Right cardiac atrium (tissue), 5 donors: Measurements from ENCODE around the gene CCDC61. TPM values are rescaled to one million over a fixed set of nuclear protein-coding genes. Genes with fewer than 3 reads are reported as not detected.

Experiments
- ATAC-seq, 2 donors: fragments of 200-7000 bp; cut with Tn5 transposase; one replicate each; pipeline versions ENCODE4 v1.8.0 to v1.9.1; 2020; ENCODE audit warnings: moderate library complexity in 2 of 2, mild to moderate bottlenecking in 1 of 2
- DNase-seq, 3 donors: peaks; one replicate each; pipeline ENCODE4 v3.0.0-alpha.2; 2020
- H3K27ac ChIP-seq: one replicate; pipeline ENCODE4 v1.5.1; 2013; ENCODE audit warnings: mild to moderate bottlenecking, low read length, control low read depth, moderate library complexity
- H3K27me3 ChIP-seq: one replicate; pipeline ENCODE4 v1.6.1; 2013; ENCODE audit not compliant: control insufficient read depth, insufficient read depth
- H3K4me1 ChIP-seq: one replicate; pipeline ENCODE4 v1.6.1; 2013; ENCODE audit warnings: low read length; ENCODE audit not compliant: control insufficient read depth, insufficient read depth
- H3K4me3 ChIP-seq: one replicate; pipeline ENCODE4 v1.5.1; 2013; ENCODE audit warnings: low read length, control low read depth
- H3K9me3 ChIP-seq: one replicate; pipeline ENCODE4 v1.6.1; 2013; ENCODE audit warnings: low read length; ENCODE audit not compliant: control insufficient read depth
- WGBS: extraction: QIAGEN DNeasy Blood & Tissue Kit; methylation state at CpG from one replicate; pipeline ENCODE4 v1.1.7; 2013; 5-methylcytosine and 5-hydroxymethylcytosine counted together
- intact Hi-C, 4 donors: fragments of 100-400 bp; cut with DNase I; formaldehyde crosslinking; loops; one replicate each; pipeline versions ENCODE4 v1.11.0 to v1.14.0; 2022 to 2023
- polyA plus RNA-seq: library from polyadenylated mRNA; stranded (reverse); fragments of 200-250 nt; gene quantifications from one replicate; pipeline ENCODE4 v1.2.3, GENCODE V29; 2013
- total RNA-seq, 4 donors: library from RNA; stranded (reverse); fragmentation: NEBNext Ultra II Directional; extraction: Animal tissue kit (Norgen Biotek cat#: 25700); gene quantifications; one replicate each; pipeline ENCODE4 v1.2.1, GENCODE V29; 2021
- donor health status: healthy with polysubstance abuse.
- donor health status: DM: no; HTN: yes; CAD: no.
- donor health status: DM: no; HTN: no; CAD: no.
- donor health status: DM: no; HTN: yes; CAD: no; lungs with severe emphysema.
- donor health status: DM: yes; HTN: yes; CAD: no.

CCDC61 gene
- total and polyA plus RNA-seq, 5 donors, result 7.1 to 12.7 (median 9.4) TPM

DNA sequence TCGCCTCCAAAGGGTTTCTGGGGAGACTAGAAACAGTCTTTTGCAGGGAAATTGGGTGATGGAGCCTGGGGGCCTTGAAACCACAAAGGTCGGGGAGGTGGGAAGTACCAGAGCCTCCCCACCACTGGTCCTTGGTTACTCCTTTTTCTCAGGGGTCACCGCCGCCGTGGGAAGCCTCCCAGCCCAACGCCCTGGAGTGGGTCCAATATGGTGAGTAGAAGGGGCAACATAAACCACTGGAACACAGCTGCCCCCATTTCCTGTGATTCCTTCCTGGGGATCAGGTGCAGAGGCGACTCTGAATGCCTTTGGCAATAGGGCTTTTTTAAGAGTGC is 21.8 kb downstream of the CCDC61 start:
- ATAC-seq (peak in 1 of 2 donors; percentile 2), DNase-seq (no peak)
- WGBS, result 41% methylated on average over 7 of the region's 7 CpGs
- no peak overlapping the region for H3K4me3 ChIP-seq
- no peaks in the 10 kb centered on the region for H3K9me3 ChIP-seq
- H3K27me3 ChIP-seq, result no peaks in the 10 kb centered on the region
- no peak overlapping the region for H3K27ac ChIP-seq
- intact Hi-C loops, result no loop called here
- H3K4me1 ChIP-seq, result peaks cover 4% of the 10 kb centered on the region

DNA sequence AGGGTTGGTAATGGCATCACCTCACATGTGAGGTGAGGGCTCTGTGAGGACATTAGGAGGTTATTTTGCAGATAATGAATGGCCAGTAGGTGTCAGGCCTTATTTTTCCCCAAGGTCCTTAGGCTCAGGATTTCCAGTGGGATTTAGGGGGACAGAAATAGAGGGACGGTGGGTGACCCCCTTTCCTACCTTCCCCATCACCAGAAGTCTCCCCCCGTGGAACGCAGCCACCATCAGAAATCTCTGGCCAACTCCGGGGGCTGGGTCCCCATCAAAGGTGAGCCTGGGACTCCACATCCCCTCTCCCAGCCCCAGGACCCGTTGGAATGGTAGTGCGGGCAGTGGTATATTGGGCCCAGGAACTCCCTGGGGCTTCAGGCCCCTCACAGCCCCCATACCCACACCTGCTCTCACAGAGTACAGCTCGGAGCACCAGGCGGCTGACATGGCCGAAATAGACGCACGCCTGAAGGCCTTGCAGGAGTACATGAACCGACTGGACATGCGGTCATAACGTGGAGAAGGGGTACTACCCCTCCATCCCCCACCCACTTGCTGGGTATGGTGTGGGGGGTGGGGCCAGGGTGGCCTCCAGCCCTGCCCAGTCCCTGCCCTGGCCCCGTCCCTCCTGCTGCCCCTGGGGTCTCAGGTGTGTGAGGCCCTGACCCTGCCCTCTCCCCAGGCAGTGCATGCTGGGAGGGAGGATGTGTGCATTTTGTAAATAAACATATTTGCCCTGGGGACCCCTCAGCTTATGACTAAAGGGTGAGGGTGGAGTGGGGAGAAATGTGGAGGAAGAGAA is 22.8 kb downstream of the CCDC61 start:
- no peaks in the 10 kb centered on the region for H3K9me3 ChIP-seq
- intact Hi-C loops, result no loop called here
- no peak overlapping the region for H3K4me3 ChIP-seq
- peaks cover 4% of the 10 kb centered on the region for H3K4me1 ChIP-seq
- no peak overlapping the region for H3K27ac ChIP-seq
- H3K27me3 ChIP-seq, result no peaks in the 10 kb centered on the region
- WGBS, result 96% methylated on average over 15 of the region's 15 CpGs
- DNase-seq, result no peak
- no peak for ATAC-seq

DNA sequence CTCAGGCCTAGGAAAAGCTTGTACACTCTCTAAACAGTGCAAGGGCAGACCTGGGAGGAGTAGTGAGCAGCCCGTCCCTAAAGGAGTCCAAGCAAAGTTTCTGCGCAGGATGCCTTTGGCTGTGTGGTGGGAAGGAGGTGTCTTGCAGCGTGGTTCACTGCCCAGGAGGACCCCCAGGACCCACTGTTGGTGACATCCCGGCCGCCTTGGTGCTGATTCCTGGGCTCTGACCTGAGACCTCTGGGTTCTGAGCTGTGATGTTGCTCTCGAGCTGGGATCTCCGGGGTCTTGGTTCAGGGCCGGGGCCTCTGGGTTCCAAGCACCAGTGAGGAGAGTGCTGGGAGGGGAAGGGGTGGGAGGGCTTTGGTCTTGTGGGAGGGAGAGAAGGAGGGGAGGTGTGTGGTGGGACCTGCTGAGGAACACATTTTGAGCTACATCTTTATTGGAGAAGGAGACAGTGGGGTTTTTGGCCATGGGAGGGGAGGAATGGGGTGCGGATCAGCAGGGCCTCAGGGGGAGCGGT is 23.5 kb downstream of the CCDC61 start:
- DNase-seq, result no peak
- no peak for ATAC-seq
- H3K4me1 ChIP-seq, result peaks cover 4% of the 10 kb centered on the region
- H3K9me3 ChIP-seq, result no peaks in the 10 kb centered on the region
- intact Hi-C loops, result no loop called here
- WGBS, result 95% methylated on average over 10 of the region's 10 CpGs
- H3K27ac ChIP-seq, result no peak overlapping the region
- no peaks in the 10 kb centered on the region for H3K27me3 ChIP-seq
- no peak overlapping the region for H3K4me3 ChIP-seq

DNA sequence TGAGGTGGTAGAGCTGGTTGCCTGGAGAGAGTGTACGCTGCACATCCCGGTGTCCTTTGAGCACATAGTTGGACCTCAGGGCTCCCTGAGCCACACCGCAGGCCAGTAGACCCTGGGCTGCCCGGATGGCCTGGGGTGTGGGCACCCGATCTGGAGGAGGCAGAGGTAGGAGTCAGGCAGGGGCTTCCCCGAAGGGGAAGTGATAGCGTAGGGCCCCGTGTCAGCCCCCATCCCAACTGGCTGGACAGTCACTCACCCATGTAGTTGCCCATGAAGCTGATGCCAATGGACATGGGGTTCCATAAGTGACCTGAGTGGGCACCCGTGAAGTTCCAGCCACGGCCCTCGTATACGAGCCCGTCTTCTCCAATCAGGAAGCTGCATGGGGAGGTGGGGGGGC is 24.0 kb downstream of the CCDC61 start:
- Histone ChIP-seq H3K27ac (no peak overlapping the region), H3K4me3 (no peak overlapping the region), H3K4me1 (peaks cover 4% of the 10 kb centered on the region), H3K27me3 (no peaks in the 10 kb centered on the region), H3K9me3 (no peaks in the 10 kb centered on the region)
- DNase-seq, result no peak
- WGBS, result 82% methylated on average over 13 of the region's 13 CpGs
- intact Hi-C loops, result no loop called here
- no peak for ATAC-seq

DNA sequence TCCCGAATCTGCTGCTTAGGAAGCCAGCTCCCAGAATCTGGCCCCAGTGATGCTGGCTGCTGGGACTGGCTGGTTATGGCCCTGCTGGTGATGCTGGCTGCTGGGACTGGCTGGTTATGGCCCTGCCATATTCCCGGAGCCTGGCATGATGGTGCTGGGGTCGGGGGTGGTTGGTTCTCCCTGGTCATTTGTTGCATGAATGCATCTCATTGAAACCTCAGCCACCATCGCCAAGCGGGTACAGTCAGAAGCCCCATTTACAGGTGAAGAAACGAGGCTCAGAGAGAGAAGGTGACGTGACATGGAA is 25.5 kb downstream of the CCDC61 start:
- 87% methylated on average over 7 of the region's 7 CpGs for WGBS
- Histone ChIP-seq H3K27ac (no peak overlapping the region), H3K4me3 (no peak overlapping the region), H3K9me3 (no peaks in the 10 kb centered on the region), H3K4me1 (no peaks in the 10 kb centered on the region), H3K27me3 (peaks cover 1% of the 10 kb centered on the region)
- no peak for DNase-seq
- no peak for ATAC-seq
- intact Hi-C loops, result no loop called here

DNA sequence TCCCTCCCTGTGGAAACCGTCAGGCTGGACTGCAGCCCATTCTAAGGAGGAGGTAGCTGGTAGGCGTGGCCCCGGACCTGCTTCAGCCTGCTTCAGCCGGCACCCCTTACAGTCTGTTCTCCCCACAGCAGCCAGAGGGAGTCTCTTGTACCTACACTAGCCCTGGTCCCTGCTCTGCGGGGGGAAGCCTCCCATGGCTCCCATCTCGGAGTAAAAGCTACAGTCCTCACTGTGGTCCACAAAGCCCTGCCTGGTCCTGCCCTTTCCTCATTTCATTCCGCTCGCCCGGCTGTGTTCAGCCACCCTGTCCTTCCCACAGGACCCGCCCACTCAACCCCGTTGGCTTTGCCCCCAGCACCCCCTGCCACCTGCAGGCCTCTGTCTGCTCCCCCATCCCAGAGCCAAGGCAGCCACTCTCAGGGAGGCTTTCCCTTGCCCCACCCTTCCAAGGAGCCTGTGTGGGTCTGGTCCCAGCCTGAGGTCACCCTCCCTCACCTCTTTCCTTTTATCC is 26.3 kb downstream of the CCDC61 start:
- DNase-seq (no peak), ATAC-seq (no peak)
- intact Hi-C loops, result no loop called here
- Histone ChIP-seq H3K27ac (no peak overlapping the region), H3K9me3 (no peaks in the 10 kb centered on the region), H3K27me3 (peaks cover 2% of the 10 kb centered on the region), H3K4me3 (no peak overlapping the region), H3K4me1 (no peaks in the 10 kb centered on the region)
- 56% methylated on average over 11 of the region's 11 CpGs for WGBS

DNA sequence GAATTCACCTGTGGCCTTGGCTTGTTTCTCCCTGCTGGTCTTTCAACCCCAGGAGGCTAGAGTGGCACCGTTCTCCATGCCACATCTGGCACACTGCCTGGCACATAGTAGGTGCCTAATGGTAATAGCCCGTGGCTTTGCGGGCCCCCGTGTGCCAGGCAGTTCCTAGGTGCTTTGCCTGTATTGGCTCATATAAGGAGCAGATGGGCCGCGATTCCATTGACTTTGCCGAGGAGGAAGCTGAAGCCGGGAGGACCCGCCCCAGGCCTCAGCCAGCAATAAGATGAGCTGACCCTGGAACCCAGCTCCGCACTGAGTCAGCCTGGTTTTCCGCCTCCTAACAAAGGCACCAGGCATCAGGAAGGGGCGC is 26.8 kb downstream of the CCDC61 start:
- DNase-seq (no peak), ATAC-seq (no peak)
- 50% methylated on average over 12 of the region's 12 CpGs for WGBS
- intact Hi-C loops, result no loop called here
- Histone ChIP-seq H3K27me3 (peaks cover 2% of the 10 kb centered on the region), H3K4me1 (no peaks in the 10 kb centered on the region), H3K27ac (no peak overlapping the region), H3K9me3 (no peaks in the 10 kb centered on the region), H3K4me3 (no peak overlapping the region)

DNA sequence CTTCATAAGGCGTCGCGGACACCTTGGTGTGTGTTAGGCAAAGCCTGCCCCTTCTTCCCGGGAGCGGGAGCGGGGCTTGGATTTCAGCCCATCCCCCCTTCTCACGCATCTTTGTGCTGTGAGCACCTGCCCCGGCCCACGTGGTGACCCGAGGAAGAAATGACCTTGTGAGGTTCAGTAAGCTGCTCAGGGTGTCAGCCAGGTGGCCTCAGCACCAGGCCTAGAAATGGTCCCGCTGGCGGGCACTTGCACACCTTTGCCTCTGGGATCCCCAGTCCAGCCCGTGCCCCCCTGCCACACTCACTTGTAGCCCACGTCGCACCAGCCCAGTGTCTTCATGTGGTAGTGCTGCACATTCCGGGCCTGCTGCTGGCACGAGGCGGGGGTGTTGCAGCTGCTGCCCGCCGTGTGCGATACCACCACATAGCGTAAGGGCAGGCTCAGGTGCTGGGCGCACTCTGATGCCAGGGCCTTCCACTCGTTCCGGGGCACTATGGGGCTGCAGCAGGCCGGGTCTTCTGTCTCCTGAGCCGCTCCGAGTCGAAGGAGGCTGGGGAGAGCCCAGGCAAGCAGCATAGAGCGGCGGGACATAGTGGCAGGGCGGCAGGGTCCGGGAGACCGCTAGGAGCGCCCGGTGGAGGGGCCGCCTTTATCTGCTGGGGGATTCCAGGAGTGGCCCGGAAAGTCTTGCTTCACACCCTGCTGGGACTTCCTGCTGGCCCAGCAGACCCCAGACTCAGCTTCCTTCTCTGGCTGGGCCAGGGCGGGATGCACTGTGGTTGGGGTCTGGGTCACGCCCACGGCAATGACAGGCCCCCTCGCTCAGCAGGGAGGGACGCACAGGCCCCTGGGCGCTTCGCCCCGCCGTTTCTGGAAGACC is 27.4 kb downstream of the CCDC61 start, which contains the start of gene PGLYRP1:
Gene PGLYRP1, minus strand, starts transcription at position 623 of the 880 bp plus-strand sequence. Its CDS starts 32 bp downstream, at position 591.
- DNase-seq, result peak in 1 of 3 donors; percentile 46
- Histone ChIP-seq H3K27ac (no peak within 1 kb of the TSS), H3K4me1 (no peaks in the 10 kb centered on the region), H3K27me3 (peaks cover 2% of the 10 kb centered on the region), H3K9me3 (no peaks in the 10 kb centered on the region), H3K4me3 (no peak within 1 kb of the TSS)
- 22% methylated on average over 47 of the region's 47 CpGs for WGBS
- intact Hi-C loops, result no loop called here
- peak; percentile 12 to 20 for ATAC-seq

DNA sequence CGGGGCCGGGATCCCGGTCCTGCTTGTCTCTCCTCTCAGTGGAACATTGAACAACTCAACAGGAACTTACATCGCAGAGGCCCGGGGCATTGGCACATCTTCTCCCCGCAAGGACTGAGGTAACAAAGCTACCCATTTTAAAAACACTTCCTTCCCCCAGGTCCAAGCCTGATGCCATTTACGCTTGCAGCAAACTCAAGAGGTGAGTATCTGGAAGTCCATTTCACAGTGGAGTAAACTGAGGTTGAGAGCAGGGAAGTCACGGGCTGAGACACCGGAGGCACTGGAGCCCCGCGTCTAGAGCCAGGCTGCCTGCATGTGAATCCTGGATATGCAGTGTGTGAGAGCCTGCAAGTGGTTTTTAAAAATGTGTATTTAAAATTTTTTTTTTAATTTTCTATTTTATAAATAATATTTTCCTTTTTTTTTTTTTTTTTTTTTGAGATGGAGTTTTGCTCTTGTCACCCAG is 28.1 kb downstream of the CCDC61 start:
- no peak overlapping the region for H3K4me3 ChIP-seq
- H3K4me1 ChIP-seq, result no peaks in the 10 kb centered on the region
- 52% methylated on average over 11 of the region's 11 CpGs for WGBS
- no peaks in the 10 kb centered on the region for H3K9me3 ChIP-seq
- no peak overlapping the region for H3K27ac ChIP-seq
- intact Hi-C loops, result no loop called here
- no peak for ATAC-seq
- DNase-seq, result no peak
- H3K27me3 ChIP-seq, result peaks cover 2% of the 10 kb centered on the region

DNA sequence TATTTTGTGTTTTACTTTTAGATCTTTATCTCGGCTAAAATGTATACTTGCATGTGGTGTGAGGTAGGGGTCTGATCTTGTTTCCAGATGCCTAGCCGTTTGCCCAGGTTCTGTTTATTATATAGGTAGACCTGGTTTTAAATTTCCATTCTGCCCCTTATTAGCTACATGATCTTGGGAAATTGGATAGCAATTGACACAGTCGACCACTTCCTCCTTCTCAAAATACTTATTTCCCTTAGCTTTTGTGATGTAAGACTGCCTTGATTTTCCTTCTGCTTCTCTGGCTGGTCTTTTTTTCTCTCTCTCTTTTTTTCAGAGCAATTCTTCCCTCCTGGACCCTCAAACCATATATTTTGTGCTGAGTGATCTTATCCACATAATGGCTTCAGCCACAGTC is 30.6 kb downstream of the CCDC61 start:
- Histone ChIP-seq H3K27me3 (peaks cover 2% of the 10 kb centered on the region), H3K4me3 (no peak overlapping the region), H3K4me1 (no peaks in the 10 kb centered on the region), H3K27ac (no peak overlapping the region), H3K9me3 (no peaks in the 10 kb centered on the region)
- DNase-seq (no peak), ATAC-seq (no peak)
- WGBS, result 72% methylated on average over 3 of the region's 3 CpGs
- intact Hi-C loops, result loop anchor here (2.0 to 5.0 kb wide), 5 partner anchors 51 to 245 kb away; no protein-coding TSS in a partner anchor
